ENCODE results near the gene VIPR2. TPM values are rescaled to one million over a fixed set of nuclear protein-coding genes. Genes with fewer than 3 reads are reported as not detected.

VIPR2 gene
- total RNA-seq, 1 donor from 2014 or later = 4.6 TPM

GRCh38 chr7:159068893-159069448, 75.7 kb downstream of the VIPR2 start:
- DNase-seq (ENCODE audit: low spot score) = peak; percentile 69

GRCh38 chr7:159068488-159068811, 76.2 kb downstream of the VIPR2 start:
- DNase-seq (ENCODE audit: low spot score) = peak; percentile 81

- peak; percentile 80 for DNase-seq (ENCODE audit: low spot score)
Measured at GRCh38 chr7:159067576-159068487, 76.8 kb downstream of the VIPR2 start.

- peak; percentile 75 for DNase-seq (ENCODE audit: low spot score)
Measured at GRCh38 chr7:159066816-159067575, 77.7 kb downstream of the VIPR2 start.

- peak; percentile 57 for DNase-seq (ENCODE audit: low spot score)
Measured at GRCh38 chr7:159065852-159066480, 78.7 kb downstream of the VIPR2 start.

- DNase-seq (ENCODE audit: low spot score) = peak; percentile 79
Measured at GRCh38 chr7:159064816-159065510, 79.7 kb downstream of the VIPR2 start.

GRCh38 chr7:159064121-159064815, 80.4 kb downstream of the VIPR2 start:
- DNase-seq (ENCODE audit: low spot score) = peak; percentile 84

- peak; percentile 85 for DNase-seq (ENCODE audit: low spot score)
Measured at GRCh38 chr7:159063046-159063840, 81.4 kb downstream of the VIPR2 start.

GRCh38 chr7:159062569-159062968, 82.1 kb downstream of the VIPR2 start:
- peak; percentile 22 for DNase-seq (ENCODE audit: low spot score)

- peak; percentile 86 for DNase-seq (ENCODE audit: low spot score)
Measured at GRCh38 chr7:159061674-159062212, 82.9 kb downstream of the VIPR2 start.

- no peak for DNase-seq (ENCODE audit: low spot score)
Measured at GRCh38 chr7:159061209-159061608, 83.5 kb downstream of the VIPR2 start.

GRCh38 chr7:159060440-159060839, 84.2 kb downstream of the VIPR2 start:
- peak; percentile 2 for DNase-seq (ENCODE audit: low spot score)

GRCh38 chr7:159059629-159060028, 85.0 kb downstream of the VIPR2 start:
- DNase-seq (ENCODE audit: low spot score) = no peak

GRCh38 chr7:159057647-159058046, 87.0 kb downstream of the VIPR2 start:
- no peak for DNase-seq (ENCODE audit: low spot score)

- DNase-seq (ENCODE audit: low spot score) = peak; percentile 26
Measured at GRCh38 chr7:159056737-159057136, 87.9 kb downstream of the VIPR2 start.

- no peak for DNase-seq (ENCODE audit: low spot score)
Measured at GRCh38 chr7:159051916-159052315, 92.8 kb downstream of the VIPR2 start.

GRCh38 chr7:159050704-159051103, 94.0 kb downstream of the VIPR2 start:
- DNase-seq (ENCODE audit: low spot score) = no peak

GRCh38 chr7:159049266-159050025, 95.2 kb downstream of the VIPR2 start:
- DNase-seq (ENCODE audit: low spot score) = peak; percentile 65

Data from mesenteric fat pad (tissue), 1 donor.